Gastrocnemius medialis (tissue), 4 donors: ENCODE results near the gene MAD2L1. TPM values are rescaled to one million over a fixed set of nuclear protein-coding genes. Genes with fewer than 3 reads are reported as not detected.
A peak's percentile ranks its signal among the peaks of the same experiment; 100 is the strongest.

Source experiments
- ATAC-seq, 2 donors: fragments of 150-250 bp; one replicate each; pipeline ENCODE4 v1.9.1; 2016
- DNase-seq, 2 donors: peaks; one replicate each; pipeline ENCODE4 v3.0.0-alpha.2; 2019
- H3K27ac ChIP-seq, 4 donors: fragments of 200-600 bp; sonication (generic); 1 replicate in 1 of 4; 2 replicates in 3 of 4; pipeline ENCODE4 v1.5.1; 2016 to 2018; ENCODE audit warnings: mild to moderate bottlenecking in 2 of 4, moderate library complexity in 1 of 4
- H3K27me3 ChIP-seq, 3 donors: fragments of 200-600 bp; sonication (generic) in 2 of 3; 1 replicate in 1 of 3; 2 replicates in 2 of 3; pipeline versions ENCODE4 v1.5.1 to v1.6.0; 2016 to 2019; ENCODE audit warnings: mild to moderate bottlenecking in 1 of 3, moderate library complexity in 1 of 3
- H3K36me3 ChIP-seq, 2 donors: fragments of 200-600 bp; sonication (generic) in 1 of 2; one replicate each; pipeline ENCODE4 v1.5.1; 2017 to 2018
- H3K4me1 ChIP-seq, 2 donors: fragments of 200-600 bp; sonication (generic) in 1 of 2; one replicate each; pipeline ENCODE4 v1.5.1; 2016 to 2017; ENCODE audit warnings: mild to moderate bottlenecking in 2 of 2
- H3K4me3 ChIP-seq, 4 donors: fragments of 200-600 bp; sonication (generic) in 3 of 4; 1 replicate in 1 of 4; 2 replicates in 3 of 4; pipeline ENCODE4 v1.5.1; 2016 to 2019; ENCODE audit warnings: mild to moderate bottlenecking in 2 of 4
- H3K9me3 ChIP-seq, 3 donors: fragments of 200-600 bp; sonication (generic) in 2 of 3; 1 replicate in 1 of 3; 2 replicates in 2 of 3; pipeline ENCODE4 v1.5.1; 2016 to 2019
- CTCF ChIP-seq, 5 experiments: fragments of 450-650 bp in 3 of 5; fragments of 200-600 bp in 2 of 5; sonication (generic) in 2 of 5; IDR thresholded peaks in 4 of 5; conservative IDR thresholded peaks in 1 of 5; 1 replicate in 4 of 5; 2 replicates in 1 of 5; pipeline ENCODE4 v1.5.1; 2016 to 2019; ENCODE audit warnings: antibody characterized with exemption in 5 of 5, mild to moderate bottlenecking in 3 of 5, moderate library complexity in 3 of 5
- POLR2A ChIP-seq, 2 donors: fragments of 450-650 bp; IDR thresholded peaks; one replicate each; pipeline ENCODE4 v1.6.1; 2017; ENCODE audit warnings: antibody characterized with exemption in 2 of 2, mild to moderate bottlenecking in 2 of 2, moderate library complexity in 2 of 2
- in situ Hi-C, 4 donors: fragments of 200-750 bp; cut with MboI; loops; one replicate each; pipeline versions ENCODE4 v1.15.0 to v1.8.0; 2017; ENCODE audit warnings: low sequenced_read_pairs in 4 of 4
- intact Hi-C: fragments of 100-400 bp; cut with DNase I; formaldehyde crosslinking; loops from one replicate; pipeline ENCODE4 v1.15.1; 2023; ENCODE audit warnings: low total_unique reads
- total RNA-seq, 4 donors: library from RNA; depleted of rRNA; stranded (reverse); fragments of >200 nt; gene quantifications; one replicate each; pipeline versions ENCODE4 v1.1.0 to v1.2.3, GENCODE V29; 2016

Gene MAD2L1
- total RNA-seq, 4 donors from 2014 or later, result 0.33 to 7.7 (median 1.5) TPM

- intact Hi-C loops, result no loop called here
Measured at GRCh38 chr4:120079839-120080520, 13.3 kb upstream of the MAD2L1 start.

DNA sequence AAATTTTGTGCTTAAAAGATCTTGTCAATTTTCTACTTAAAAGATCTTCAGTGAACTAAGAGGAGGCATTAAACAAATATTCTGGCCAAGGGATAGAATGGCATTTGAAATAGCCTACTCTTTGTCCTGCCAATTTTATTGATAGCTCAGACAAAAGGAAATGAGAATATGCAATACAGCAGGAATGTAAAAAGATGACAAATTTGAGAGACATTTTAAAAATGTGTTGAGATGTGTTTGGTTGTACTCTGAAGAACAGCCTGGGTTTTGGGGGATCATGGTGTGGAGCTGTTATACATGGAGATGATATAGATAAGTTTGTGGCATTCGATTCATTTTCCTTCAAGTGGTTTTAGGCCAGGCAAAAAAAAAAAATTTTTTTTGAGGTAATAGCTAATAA lies 11.6 kb upstream of the MAD2L1 start:
- Histone ChIP-seq H3K9me3 (no peaks in the 10 kb centered on the region), H3K27ac (no peak overlapping the region), H3K4me1 (no peaks in the 10 kb centered on the region), H3K4me3 (no peak overlapping the region), H3K36me3 (no peaks in the 10 kb centered on the region), H3K27me3 (no peaks in the 10 kb centered on the region)
- DNase-seq, result no peak
- intact Hi-C loops, result no loop called here
- TF ChIP-seq POLR2A (IDR thresholded peaks at IDR 0.05) (no peak), CTCF (IDR thresholded peaks at IDR 0.05 in 4 of 5, conservative IDR thresholded peaks at IDR 0.05 in 1 of 5) (no peak)
- in situ Hi-C loops, result no loop called here
- no peak for ATAC-seq

More at GRCh38 chr4:120079839-120080520, 13.3 kb upstream of the MAD2L1 start:
- Histone ChIP-seq H3K27me3 (no peaks in the 10 kb centered on the region), H3K9me3 (no peaks in the 10 kb centered on the region), H3K4me3 (no peak overlapping the region), H3K27ac (no peak overlapping the region), H3K4me1 (no peaks in the 10 kb centered on the region), H3K36me3 (no peaks in the 10 kb centered on the region)
- TF ChIP-seq CTCF (IDR thresholded peaks at IDR 0.05 in 4 of 5, conservative IDR thresholded peaks at IDR 0.05 in 1 of 5) (no peak), POLR2A (IDR thresholded peaks at IDR 0.05) (no peak)
- no peak for DNase-seq
- no peak for ATAC-seq
- in situ Hi-C loops, result no loop called here

- H3K27me3 ChIP-seq, result no peaks in the 10 kb centered on the region
- H3K4me3 ChIP-seq, result no peak overlapping the region
- DNase-seq (no peak), ATAC-seq (no peak)
- H3K4me1 ChIP-seq, result peaks cover 26 to 28% of the 10 kb centered on the region in 2 donors
- in situ Hi-C loops (no loop called here), intact Hi-C loops (loop anchor here (1.0 kb wide), 1 partner anchor 1181 kb away; no protein-coding TSS in a partner anchor)
- TF ChIP-seq CTCF (IDR thresholded peaks at IDR 0.05 in 4 of 5, conservative IDR thresholded peaks at IDR 0.05 in 1 of 5) (peak; percentile 44 to 81 (median 48)), POLR2A (IDR thresholded peaks at IDR 0.05) (no peak)
- H3K27ac ChIP-seq, result peak overlapping the region in 1 of 4 donors; percentile 7
- H3K36me3 ChIP-seq, result no peaks in the 10 kb centered on the region
- H3K9me3 ChIP-seq, result no peaks in the 10 kb centered on the region
Measured at GRCh38 chr4:120071192-120071795, 4.6 kb upstream of the MAD2L1 start.

DNA sequence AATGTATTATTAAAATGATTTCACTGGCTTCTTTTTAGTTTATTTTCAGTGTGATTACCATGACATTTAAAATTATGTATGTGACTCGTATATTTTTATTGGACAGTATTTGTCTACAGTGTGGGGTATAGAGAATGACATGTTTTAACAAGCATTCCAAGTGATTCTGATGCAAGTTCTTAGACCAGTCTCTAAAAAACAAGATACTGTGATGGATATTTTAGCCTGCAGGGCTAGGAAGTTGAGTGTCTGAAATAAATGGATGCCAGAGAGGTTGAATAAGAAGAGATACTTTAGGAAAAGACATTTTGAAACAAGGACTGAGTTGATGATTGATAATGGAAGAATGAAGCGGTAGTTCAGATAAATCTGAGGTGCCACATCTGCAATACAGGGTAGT lies 3.5 kb upstream of the MAD2L1 start:
- DNase-seq (no peak), ATAC-seq (no peak)
- no peak for TF ChIP-seq CTCF (IDR thresholded peaks at IDR 0.05 in 4 of 5, conservative IDR thresholded peaks at IDR 0.05 in 1 of 5)
- no peak for TF ChIP-seq POLR2A (IDR thresholded peaks at IDR 0.05)
- H3K27ac ChIP-seq, result no peak overlapping the region
- H3K4me3 ChIP-seq, result no peak overlapping the region
- intact Hi-C loops (no loop called here), in situ Hi-C loops (no loop called here)
- H3K4me1 ChIP-seq, result peaks cover 33 to 36% of the 10 kb centered on the region in 2 donors
- H3K9me3 ChIP-seq, result no peaks in the 10 kb centered on the region
- H3K36me3 ChIP-seq, result no peaks in the 10 kb centered on the region
- no peaks in the 10 kb centered on the region for H3K27me3 ChIP-seq
